Testis (tissue), 3 donors: Measurements from ENCODE around the gene FOXK1. TPM values are rescaled to one million over a fixed set of nuclear protein-coding genes. Genes with fewer than 3 reads are reported as not detected.

Experiments
- DNase-seq: peaks from one replicate; pipeline ENCODE4 v3.0.0-alpha.2; 2019
- H3K27ac ChIP-seq, 2 donors: fragments of 200-600 bp; sonication (generic); one replicate each; pipeline ENCODE4 v1.5.1; 2019
- H3K27me3 ChIP-seq: fragments of 200-600 bp; sonication (generic); one replicate; pipeline ENCODE4 v1.5.1; 2019
- H3K36me3 ChIP-seq: fragments of 200-600 bp; sonication (generic); one replicate; pipeline ENCODE4 v1.5.1; 2017; ENCODE audit warnings: low read depth; ENCODE audit errors: missing control alignments
- H3K4me1 ChIP-seq: fragments of 200-600 bp; sonication (generic); one replicate; pipeline ENCODE4 v1.5.1; 2019
- H3K4me3 ChIP-seq, 2 donors: fragments of 200-600 bp; sonication (generic); one replicate each; pipeline ENCODE4 v1.5.1; 2017 to 2019
- H3K9me3 ChIP-seq: fragments of 200-600 bp; sonication (generic); one replicate; pipeline ENCODE4 v1.5.1; 2017
- CTCF ChIP-seq, 3 experiments: fragments of 450-650 bp in 2 of 3; fragments of 200-600 bp in 1 of 3; sonication (generic) in 1 of 3; IDR thresholded peaks; one replicate each; pipeline ENCODE4 v1.5.1; 2016 to 2019; ENCODE audit warnings: antibody characterized with exemption in 3 of 3, mild to moderate bottlenecking in 2 of 3, moderate library complexity in 1 of 3
- POLR2A ChIP-seq: fragments of 450-650 bp; IDR thresholded peaks from one replicate; pipeline ENCODE4 v1.6.1; 2017; ENCODE audit warnings: antibody characterized with exemption, mild to moderate bottlenecking, moderate library complexity
- WGBS, 2 donors: methylation state at CpG; one replicate each; pipeline ENCODE4 v1.1.5; 2018; 5-methylcytosine and 5-hydroxymethylcytosine counted together
- intact Hi-C: fragments of 100-400 bp; cut with DNase I; formaldehyde crosslinking; loops from one replicate; pipeline ENCODE4 v1.15.1; 2023; ENCODE audit warnings: low total_unique reads
- polyA plus RNA-seq: library from polyadenylated mRNA; stranded (reverse); fragments of 350-450 nt; fragmentation: Illumina TruSeq; extraction: RNeasy Lipid Tissue Mini Kit (QIAGEN cat#74804); gene quantifications from one replicate; pipeline ENCODE4 v1.2.3, GENCODE V29; 2014; ENCODE audit warnings: low read depth, low replicate concordance; ENCODE audit not compliant: insufficient read depth
- total RNA-seq, 2 donors: library from RNA; depleted of rRNA; stranded (reverse); fragments of >200 nt; gene quantifications; one replicate each; pipeline ENCODE4 v1.2.3, GENCODE V29; 2016

The FOXK1 gene
- total and polyA plus RNA-seq, 3 donors from 2014 or later, result 21.9 to 65.2 (median 56.7) TPM

GRCh38 chr7:4785371-4785770 is 103.3 kb downstream of the FOXK1 start:
- no peak for DNase-seq
- Histone ChIP-seq H3K27ac (no peak overlapping the region), H3K4me1 (no peaks in the 10 kb centered on the region), H3K9me3 (no peaks in the 10 kb centered on the region), H3K4me3 (no peak overlapping the region), H3K36me3 (no peaks in the 10 kb centered on the region), H3K27me3 (no peaks in the 10 kb centered on the region)
- intact Hi-C loops, result no loop called here
- WGBS, 2 donors, result 93% methylated on average over 10 to 20 of the region's 20 CpGs
- TF ChIP-seq POLR2A, result no peak
- no peak for TF ChIP-seq CTCF (IDR thresholded peaks at IDR 0.05)

- Histone ChIP-seq H3K27me3 (no peaks in the 10 kb centered on the region), H3K36me3 (no peaks in the 10 kb centered on the region), H3K4me3 (no peak overlapping the region), H3K27ac (no peak overlapping the region), H3K4me1 (no peaks in the 10 kb centered on the region), H3K9me3 (no peaks in the 10 kb centered on the region)
- 91 to 92% methylated on average over 4 to 17 of the region's 17 CpGs for WGBS, 2 donors
- DNase-seq, result no peak
- TF ChIP-seq CTCF (IDR thresholded peaks at IDR 0.05) (no peak), POLR2A (no peak)
- intact Hi-C loops, result no loop called here
Measured at GRCh38 chr7:4786015-4786414, 103.9 kb downstream of the FOXK1 start.

GRCh38 chr7:4787541-4787940 is 105.4 kb downstream of the FOXK1 start:
- TF ChIP-seq CTCF (IDR thresholded peaks at IDR 0.05), result no peak
- TF ChIP-seq POLR2A, result no peak
- 88 to 99% methylated on average over 11 to 12 of the region's 17 CpGs for WGBS, 2 donors
- intact Hi-C loops, result no loop called here
- Histone ChIP-seq H3K4me1 (no peaks in the 10 kb centered on the region), H3K4me3 (no peak overlapping the region), H3K9me3 (no peaks in the 10 kb centered on the region), H3K36me3 (no peaks in the 10 kb centered on the region), H3K27ac (no peak overlapping the region), H3K27me3 (no peaks in the 10 kb centered on the region)
- DNase-seq, result no peak

GRCh38 chr7:4787947-4788626 is 106.0 kb downstream of the FOXK1 start:
- Histone ChIP-seq H3K9me3 (no peaks in the 10 kb centered on the region), H3K27ac (no peak overlapping the region), H3K4me3 (no peak overlapping the region), H3K27me3 (no peaks in the 10 kb centered on the region), H3K4me1 (peaks cover 5% of the 10 kb centered on the region), H3K36me3 (no peaks in the 10 kb centered on the region)
- TF ChIP-seq CTCF (IDR thresholded peaks at IDR 0.05), result no peak
- TF ChIP-seq POLR2A, result no peak
- 82% methylated on average over 7 to 16 of the region's 23 CpGs for WGBS, 2 donors
- DNase-seq, result no peak
- intact Hi-C loops, result no loop called here

GRCh38 chr7:4788627-4789189 is 106.6 kb downstream of the FOXK1 start:
- Histone ChIP-seq H3K27me3 (no peaks in the 10 kb centered on the region), H3K4me3 (no peak overlapping the region), H3K9me3 (no peaks in the 10 kb centered on the region), H3K36me3 (no peaks in the 10 kb centered on the region), H3K4me1 (peaks cover 7% of the 10 kb centered on the region), H3K27ac (no peak overlapping the region)
- no peak for DNase-seq
- 92 to 93% methylated on average over 3 to 27 of the region's 27 CpGs for WGBS, 2 donors
- intact Hi-C loops, result no loop called here
- no peak for TF ChIP-seq POLR2A
- no peak for TF ChIP-seq CTCF (IDR thresholded peaks at IDR 0.05)
